Measurements from ENCODE around the gene ZBTB7C. TPM values are rescaled to one million over a fixed set of nuclear protein-coding genes. Genes with fewer than 3 reads are reported as not detected.

ZBTB7C gene
- total RNA-seq, 1 experiment from 2014 or later, result 0.18 TPM

DNA sequence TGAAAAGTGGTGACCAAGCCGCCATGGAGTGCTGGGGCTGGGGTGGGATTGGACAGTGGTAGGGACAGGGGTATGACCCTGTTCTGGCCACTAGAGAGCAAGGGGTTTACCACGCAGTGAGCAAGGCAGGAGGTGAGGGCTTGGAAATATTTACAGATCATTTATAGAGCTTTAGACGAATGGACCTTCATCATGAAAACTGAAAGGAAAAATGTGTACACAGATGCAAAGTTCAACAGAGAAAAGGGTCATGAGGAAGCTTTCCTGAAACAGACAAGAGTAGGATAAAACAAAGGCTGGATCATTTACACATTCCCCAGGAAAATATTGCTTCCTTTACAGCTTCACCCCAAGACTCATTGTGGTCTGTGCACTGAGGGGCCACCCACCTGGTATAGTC, 348.2 kb downstream of the ZBTB7C start:
- intact Hi-C loops (cut with micrococcal nuclease; ENCODE audit: unreplicated experiment), result no loop called here
- H3K9me3 ChIP-seq, result no peaks in the 10 kb centered on the region
- ChIA-PET CTCF (no interaction called here), POLR2A (no interaction called here)
- no peak overlapping the region for H3K4me3 ChIP-seq (ENCODE audit: low read depth, low read length)
- H3K27me3 Mint-ChIP-seq (ENCODE audit: insufficient read depth, unreplicated experiment), result peaks cover 6% of the 10 kb centered on the region
- no peaks in the 10 kb centered on the region for H3K27me3 ChIP-seq (replicated peaks; ENCODE audit: control insufficient read depth, insufficient read depth, low read length)
- H3K36me3 ChIP-seq (ENCODE audit: control insufficient read depth, insufficient read depth, low read length), result no peaks in the 10 kb centered on the region
- TF ChIP-seq, protein P1, sequence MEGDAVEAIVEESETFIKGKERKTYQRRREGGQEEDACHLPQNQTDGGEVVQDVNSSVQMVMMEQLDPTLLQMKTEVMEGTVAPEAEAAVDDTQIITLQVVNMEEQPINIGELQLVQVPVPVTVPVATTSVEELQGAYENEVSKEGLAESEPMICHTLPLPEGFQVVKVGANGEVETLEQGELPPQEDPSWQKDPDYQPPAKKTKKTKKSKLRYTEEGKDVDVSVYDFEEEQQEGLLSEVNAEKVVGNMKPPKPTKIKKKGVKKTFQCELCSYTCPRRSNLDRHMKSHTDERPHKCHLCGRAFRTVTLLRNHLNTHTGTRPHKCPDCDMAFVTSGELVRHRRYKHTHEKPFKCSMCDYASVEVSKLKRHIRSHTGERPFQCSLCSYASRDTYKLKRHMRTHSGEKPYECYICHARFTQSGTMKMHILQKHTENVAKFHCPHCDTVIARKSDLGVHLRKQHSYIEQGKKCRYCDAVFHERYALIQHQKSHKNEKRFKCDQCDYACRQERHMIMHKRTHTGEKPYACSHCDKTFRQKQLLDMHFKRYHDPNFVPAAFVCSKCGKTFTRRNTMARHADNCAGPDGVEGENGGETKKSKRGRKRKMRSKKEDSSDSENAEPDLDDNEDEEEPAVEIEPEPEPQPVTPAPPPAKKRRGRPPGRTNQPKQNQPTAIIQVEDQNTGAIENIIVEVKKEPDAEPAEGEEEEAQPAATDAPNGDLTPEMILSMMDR (IDR thresholded peaks at IDR 0.05; ENCODE audit: insufficient read depth in 1 of 2, low read depth in 1 of 2, low read length in 1 of 2, severe bottlenecking in 1 of 2, unreplicated experiment in 1 of 2), result no peak
- H3K36me3 Mint-ChIP-seq (ENCODE audit: insufficient read depth, unreplicated experiment), result no peaks in the 10 kb centered on the region
- H3K4me1 Mint-ChIP-seq (ENCODE audit: low read depth, unreplicated experiment), result no peaks in the 10 kb centered on the region
- H3K4me3 Mint-ChIP-seq (ENCODE audit: unreplicated experiment), result no peak overlapping the region
- no peak overlapping the region for H3K27ac Mint-ChIP-seq (ENCODE audit: unreplicated experiment)
- no peaks in the 10 kb centered on the region for H3K4me1 ChIP-seq
- no peak for DNase-seq
- no TSS peak for BruUV-seq (replicated peaks)
- H3K9me3 Mint-ChIP-seq (ENCODE audit: unreplicated experiment), result no peaks in the 10 kb centered on the region

DNA sequence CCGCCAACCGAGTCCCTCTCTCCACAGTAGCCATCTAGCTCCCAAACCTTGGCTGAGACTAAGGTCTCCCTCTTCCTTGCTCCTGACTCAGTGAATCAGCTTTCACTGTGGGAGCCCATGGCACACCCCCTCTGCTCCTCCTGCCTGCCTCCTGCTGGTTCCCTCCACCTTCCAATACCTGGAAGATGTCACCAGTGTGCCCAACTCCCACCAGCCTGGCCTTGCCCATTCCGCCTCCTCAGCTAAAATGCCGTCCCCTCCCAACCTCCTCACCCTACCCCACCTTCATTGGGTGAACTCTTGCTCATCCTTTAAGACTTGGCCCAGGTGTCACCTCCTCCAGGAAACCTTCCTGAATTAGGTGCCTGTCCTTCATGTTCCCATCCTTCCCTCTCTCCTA, 348.8 kb downstream of the ZBTB7C start:
- BruUV-seq (replicated peaks), result no TSS peak
- ChIA-PET POLR2A (interaction anchor here (0.5 kb wide), 1 partner anchor 130 kb away, joined by 7 read pairs; no protein-coding TSS in a partner anchor), CTCF (no interaction called here)
- DNase-seq, result no peak
- H3K4me3 Mint-ChIP-seq (ENCODE audit: unreplicated experiment), result no peak overlapping the region
- no peaks in the 10 kb centered on the region for H3K36me3 Mint-ChIP-seq (ENCODE audit: insufficient read depth, unreplicated experiment)
- H3K9me3 Mint-ChIP-seq (ENCODE audit: unreplicated experiment), result no peaks in the 10 kb centered on the region
- intact Hi-C loops (cut with micrococcal nuclease; ENCODE audit: unreplicated experiment), result no loop called here
- peaks cover 9% of the 10 kb centered on the region for H3K27me3 Mint-ChIP-seq (ENCODE audit: insufficient read depth, unreplicated experiment)
- no peaks in the 10 kb centered on the region for H3K36me3 ChIP-seq (ENCODE audit: control insufficient read depth, insufficient read depth, low read length)
- no peaks in the 10 kb centered on the region for H3K4me1 ChIP-seq
- TF ChIP-seq, protein P1 (IDR thresholded peaks at IDR 0.05; ENCODE audit: insufficient read depth in 1 of 2, low read depth in 1 of 2, low read length in 1 of 2, severe bottlenecking in 1 of 2, unreplicated experiment in 1 of 2), result no peak
- H3K4me1 Mint-ChIP-seq (ENCODE audit: low read depth, unreplicated experiment), result no peaks in the 10 kb centered on the region
- H3K4me3 ChIP-seq (ENCODE audit: low read depth, low read length), result no peak overlapping the region
- no peaks in the 10 kb centered on the region for H3K9me3 ChIP-seq
- no peak overlapping the region for H3K27ac Mint-ChIP-seq (ENCODE audit: unreplicated experiment)
- no peaks in the 10 kb centered on the region for H3K27me3 ChIP-seq (replicated peaks; ENCODE audit: control insufficient read depth, insufficient read depth, low read length)

DNA sequence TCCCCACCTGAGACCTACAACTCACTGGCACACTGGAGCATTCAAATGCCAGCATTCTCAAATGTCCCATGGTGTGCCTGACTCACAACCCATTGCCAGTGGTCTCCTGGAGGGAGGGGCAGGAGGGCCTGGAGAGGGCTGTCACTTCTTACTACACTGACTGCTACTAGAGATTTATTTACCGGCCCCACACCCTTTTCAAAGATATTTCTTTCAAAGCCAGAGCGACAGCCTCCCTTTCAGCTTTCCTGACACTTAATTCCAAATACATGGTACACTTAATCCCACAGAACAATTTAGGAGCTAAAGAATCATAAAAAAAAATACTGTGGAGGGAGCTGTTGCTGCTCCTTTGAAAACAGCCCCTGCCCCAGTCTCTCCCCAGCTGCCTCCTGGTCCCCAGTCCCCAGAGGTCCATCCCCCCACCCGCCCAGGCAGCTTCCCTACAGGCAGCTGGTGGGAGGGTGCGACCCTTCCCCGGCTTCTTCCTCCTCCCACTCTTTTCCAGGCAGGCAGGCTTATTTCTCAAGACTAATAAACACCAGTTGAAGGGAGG, 349.6 kb downstream of the ZBTB7C start:
- no peak for DNase-seq
- Histone ChIP-seq H3K4me3 (ENCODE audit: low read depth, low read length) (no peak overlapping the region), H3K4me1 (no peaks in the 10 kb centered on the region), H3K9me3 (no peaks in the 10 kb centered on the region), H3K27me3 (replicated peaks; ENCODE audit: control insufficient read depth, insufficient read depth, low read length) (no peaks in the 10 kb centered on the region), H3K36me3 (ENCODE audit: control insufficient read depth, insufficient read depth, low read length) (no peaks in the 10 kb centered on the region)
- Mint-ChIP-seq H3K27ac (ENCODE audit: unreplicated experiment) (no peak overlapping the region), H3K36me3 (ENCODE audit: insufficient read depth, unreplicated experiment) (no peaks in the 10 kb centered on the region), H3K27me3 (ENCODE audit: insufficient read depth, unreplicated experiment) (peaks cover 9% of the 10 kb centered on the region), H3K4me3 (ENCODE audit: unreplicated experiment) (no peak overlapping the region), H3K9me3 (ENCODE audit: unreplicated experiment) (no peaks in the 10 kb centered on the region), H3K4me1 (ENCODE audit: low read depth, unreplicated experiment) (no peaks in the 10 kb centered on the region)
- intact Hi-C loops (cut with micrococcal nuclease; ENCODE audit: unreplicated experiment), result no loop called here
- CTCF ChIA-PET, result no interaction called here
- POLR2A ChIA-PET, result no interaction called here
- TF ChIP-seq, protein P1 (IDR thresholded peaks at IDR 0.05; ENCODE audit: insufficient read depth in 1 of 2, low read depth in 1 of 2, low read length in 1 of 2, severe bottlenecking in 1 of 2, unreplicated experiment in 1 of 2), result no peak
- no TSS peak for BruUV-seq (replicated peaks)
